Ovary (tissue), 3 donors: ENCODE data around the gene RHBDL2.
"Not testable (repeated sequence)": the region's sequence is repeated elsewhere in the genome, so short reads cannot be mapped to it uniquely, and the experiment has no call there.

ENCODE experiments used
- EP300 ChIP-seq: sonication (generic); formaldehyde crosslinking; IDR thresholded peaks from one replicate; pipeline ENCODE4 v1.6.1; 2017; ENCODE audit warnings: antibody characterized with exemption
- POLR2A ChIP-seq: fragments of 450-650 bp; IDR thresholded peaks from one replicate; pipeline ENCODE4 v1.6.1; 2017; ENCODE audit warnings: antibody characterized with exemption, mild to moderate bottlenecking, moderate library complexity
- TF ChIP-seq, protein P1 (sequence below), 3 donors: fragments of 450-650 bp in 2 of 3; fragments of 200-600 bp in 1 of 3; IDR thresholded peaks; one replicate each; pipeline versions ENCODE4 v1.5.1 to v1.8.0; 2016 to 2022; ENCODE audit warnings: antibody characterized with exemption in 3 of 3, mild to moderate bottlenecking in 1 of 3
- donor health status: DM: no; HTN: no; CAD: no.

DNA sequence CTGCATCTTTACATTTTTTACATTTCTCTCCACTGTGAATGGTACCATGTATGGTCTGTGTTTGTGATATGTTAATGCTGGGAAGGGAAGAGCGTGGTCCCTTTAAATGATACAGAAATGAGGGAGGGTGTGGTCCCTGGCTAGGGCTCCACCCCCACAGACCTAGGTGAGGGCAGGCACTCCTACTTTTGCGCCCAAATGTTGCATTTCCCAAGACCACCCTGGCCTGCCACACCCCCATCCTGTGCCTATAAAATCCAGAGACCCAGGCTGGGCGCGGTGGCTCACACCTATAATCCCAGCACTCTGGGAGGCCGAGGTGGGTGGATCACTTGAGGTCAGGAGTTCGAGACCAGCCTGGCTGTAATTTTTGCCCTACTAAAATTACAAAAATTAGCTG is 31.5 kb upstream of the RHBDL2 start:
- TF ChIP-seq, protein P1, sequence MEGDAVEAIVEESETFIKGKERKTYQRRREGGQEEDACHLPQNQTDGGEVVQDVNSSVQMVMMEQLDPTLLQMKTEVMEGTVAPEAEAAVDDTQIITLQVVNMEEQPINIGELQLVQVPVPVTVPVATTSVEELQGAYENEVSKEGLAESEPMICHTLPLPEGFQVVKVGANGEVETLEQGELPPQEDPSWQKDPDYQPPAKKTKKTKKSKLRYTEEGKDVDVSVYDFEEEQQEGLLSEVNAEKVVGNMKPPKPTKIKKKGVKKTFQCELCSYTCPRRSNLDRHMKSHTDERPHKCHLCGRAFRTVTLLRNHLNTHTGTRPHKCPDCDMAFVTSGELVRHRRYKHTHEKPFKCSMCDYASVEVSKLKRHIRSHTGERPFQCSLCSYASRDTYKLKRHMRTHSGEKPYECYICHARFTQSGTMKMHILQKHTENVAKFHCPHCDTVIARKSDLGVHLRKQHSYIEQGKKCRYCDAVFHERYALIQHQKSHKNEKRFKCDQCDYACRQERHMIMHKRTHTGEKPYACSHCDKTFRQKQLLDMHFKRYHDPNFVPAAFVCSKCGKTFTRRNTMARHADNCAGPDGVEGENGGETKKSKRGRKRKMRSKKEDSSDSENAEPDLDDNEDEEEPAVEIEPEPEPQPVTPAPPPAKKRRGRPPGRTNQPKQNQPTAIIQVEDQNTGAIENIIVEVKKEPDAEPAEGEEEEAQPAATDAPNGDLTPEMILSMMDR (IDR thresholded peaks at IDR 0.05): not testable (repeated sequence)
- TF ChIP-seq EP300, POLR2A: not testable (repeated sequence)
